ENCODE results near the gene OCSTAMP.

Gene OCSTAMP

GRCh38 chr20:46519471-46520068, 30.9 kb downstream of the OCSTAMP start:
- Histone ChIP-seq H4K8ac (ENCODE audit: low read depth, low read length) (no peak overlapping the region), H3K27ac (ENCODE audit: low read depth, low read length) (no peak overlapping the region), H3K79me1 (ENCODE audit: low read length) (no peaks in the 10 kb centered on the region), H3K27me3 (ENCODE audit: insufficient read depth, low read length, poor library complexity) (no peaks in the 10 kb centered on the region), H3K56ac (ENCODE audit: low read length) (no peak overlapping the region), H2AK5ac (ENCODE audit: low read length) (no peak overlapping the region), H2BK120ac (ENCODE audit: low read depth, low read length) (no peak overlapping the region), H3K23ac (ENCODE audit: low read length) (no peak overlapping the region), H3K79me2 (ENCODE audit: control insufficient read depth, insufficient read depth, low read length) (no peaks in the 10 kb centered on the region), H3K4me1 (ENCODE audit: control insufficient read depth, low read depth, low read length) (no peaks in the 10 kb centered on the region), H3K4ac (ENCODE audit: low read depth, low read length) (no peak overlapping the region), H3K9ac (ENCODE audit: low read length) (no peak overlapping the region), H3K36me3 (ENCODE audit: control insufficient read depth, insufficient read depth, low read length) (no peaks in the 10 kb centered on the region), H4K5ac (ENCODE audit: low read length) (no peak overlapping the region), H3K4me2 (ENCODE audit: low read length) (no peak overlapping the region), H2BK5ac (ENCODE audit: low read length) (no peak overlapping the region), H2BK15ac (replicated peaks; ENCODE audit: low read depth) (no peak overlapping the region), H3K4me3 (ENCODE audit: low read length) (no peak overlapping the region), H3K18ac (ENCODE audit: low read length) (no peak overlapping the region)
- no peak for DNase-seq
- no CpG with 5 or more reads among the region's 3 CpGs for WGBS (ENCODE audit: extremely low coverage, insufficient coverage, low lambda C conversion rate)

GRCh38 chr20:46512943-46513844, 37.3 kb downstream of the OCSTAMP start, which contains the start of gene ZNF334:
ZNF334 (minus strand) TSS chr20:46513559; CDS start chr20:46512102, 1,457 bp downstream.
- no peak within 1 kb of the TSS for H3K27ac ChIP-seq (ENCODE audit: low read depth, low read length)
- peak; percentile 94 for DNase-seq
- WGBS (ENCODE audit: extremely low coverage, insufficient coverage, low lambda C conversion rate): no CpG with 5 or more reads among the region's 49 CpGs

GRCh38 chr20:46509523-46509922, 40.9 kb downstream of the OCSTAMP start:
- H3K36me3 ChIP-seq (ENCODE audit: control insufficient read depth, insufficient read depth, low read length): no peaks in the 10 kb centered on the region
- no peak overlapping the region for H4K8ac ChIP-seq (ENCODE audit: low read depth, low read length)
- no peak overlapping the region for H3K4ac ChIP-seq (ENCODE audit: low read depth, low read length)
- no CpG with 5 or more reads among the region's 2 CpGs for WGBS (ENCODE audit: extremely low coverage, insufficient coverage, low lambda C conversion rate)
- no peak overlapping the region for H3K27ac ChIP-seq (ENCODE audit: low read depth, low read length)
- no peak overlapping the region for H2BK15ac ChIP-seq (replicated peaks; ENCODE audit: low read depth)
- no peak overlapping the region for H2BK120ac ChIP-seq (ENCODE audit: low read depth, low read length)
- no peak overlapping the region for H3K23ac ChIP-seq (ENCODE audit: low read length)
- no peak overlapping the region for H3K56ac ChIP-seq (ENCODE audit: low read length)
- no peak for DNase-seq
- no peak overlapping the region for H2BK5ac ChIP-seq (ENCODE audit: low read length)
- no peak overlapping the region for H3K4me2 ChIP-seq (ENCODE audit: low read length)
- peaks cover 6% of the 10 kb centered on the region for H3K79me1 ChIP-seq (ENCODE audit: low read length)
- H3K18ac ChIP-seq (ENCODE audit: low read length): no peak overlapping the region
- no peaks in the 10 kb centered on the region for H3K27me3 ChIP-seq (ENCODE audit: insufficient read depth, low read length, poor library complexity)
- H3K4me1 ChIP-seq (ENCODE audit: control insufficient read depth, low read depth, low read length): no peaks in the 10 kb centered on the region
- H4K5ac ChIP-seq (ENCODE audit: low read length): no peak overlapping the region
- H3K79me2 ChIP-seq (ENCODE audit: control insufficient read depth, insufficient read depth, low read length): no peaks in the 10 kb centered on the region
- no peak overlapping the region for H3K4me3 ChIP-seq (ENCODE audit: low read length)
- H2AK5ac ChIP-seq (ENCODE audit: low read length): no peak overlapping the region
- H3K9ac ChIP-seq (ENCODE audit: low read length): no peak overlapping the region

More at GRCh38 chr20:46512943-46513844, 37.3 kb downstream of the OCSTAMP start, which contains the start of gene ZNF334:
- H2BK15ac ChIP-seq (replicated peaks; ENCODE audit: low read depth): no peak within 1 kb of the TSS
- H3K4ac ChIP-seq (ENCODE audit: low read depth, low read length): no peak within 1 kb of the TSS
- H4K5ac ChIP-seq (ENCODE audit: low read length): no peak within 1 kb of the TSS
- H2BK120ac ChIP-seq (ENCODE audit: low read depth, low read length): no peak within 1 kb of the TSS
- H3K27me3 ChIP-seq (ENCODE audit: insufficient read depth, low read length, poor library complexity): no peaks in the 10 kb centered on the region
- H2BK5ac ChIP-seq (ENCODE audit: low read length): peak within 1 kb of the TSS; percentile 42
- peak within 1 kb of the TSS; percentile 7 for H4K8ac ChIP-seq (ENCODE audit: low read depth, low read length)
- no peaks in the 10 kb centered on the region for H3K79me2 ChIP-seq (ENCODE audit: control insufficient read depth, insufficient read depth, low read length)
- H3K4me2 ChIP-seq (ENCODE audit: low read length): peak within 1 kb of the TSS; percentile 80
- H3K36me3 ChIP-seq (ENCODE audit: control insufficient read depth, insufficient read depth, low read length): no peaks in the 10 kb centered on the region
- H3K9ac ChIP-seq (ENCODE audit: low read length): peak within 1 kb of the TSS; percentile 94
- peak within 1 kb of the TSS; percentile 98 for H3K56ac ChIP-seq (ENCODE audit: low read length)
- H3K23ac ChIP-seq (ENCODE audit: low read length): no peak within 1 kb of the TSS
- H2AK5ac ChIP-seq (ENCODE audit: low read length): no peak within 1 kb of the TSS
- H3K4me3 ChIP-seq (ENCODE audit: low read length): peak within 1 kb of the TSS; percentile 81
- no peak within 1 kb of the TSS for H3K18ac ChIP-seq (ENCODE audit: low read length)
- no peaks in the 10 kb centered on the region for H3K4me1 ChIP-seq (ENCODE audit: control insufficient read depth, low read depth, low read length)
- H3K79me1 ChIP-seq (ENCODE audit: low read length): peaks cover 6% of the 10 kb centered on the region

GRCh38 chr20:46507760-46508407, 42.6 kb downstream of the OCSTAMP start:
- no peak overlapping the region for H3K9ac ChIP-seq (ENCODE audit: low read length)

GRCh38 chr20:46505506-46505905, 44.9 kb downstream of the OCSTAMP start:
- H3K4ac ChIP-seq (ENCODE audit: low read depth, low read length): no peak overlapping the region
- no peak overlapping the region for H4K5ac ChIP-seq (ENCODE audit: low read length)
- no peak overlapping the region for H2BK5ac ChIP-seq (ENCODE audit: low read length)
- no peak overlapping the region for H3K9ac ChIP-seq (ENCODE audit: low read length)
- H3K79me1 ChIP-seq (ENCODE audit: low read length): no peaks in the 10 kb centered on the region
- no peak for DNase-seq
- H3K4me2 ChIP-seq (ENCODE audit: low read length): no peak overlapping the region
- no peak overlapping the region for H3K56ac ChIP-seq (ENCODE audit: low read length)
- H2BK120ac ChIP-seq (ENCODE audit: low read depth, low read length): no peak overlapping the region
- no peaks in the 10 kb centered on the region for H3K27me3 ChIP-seq (ENCODE audit: insufficient read depth, low read length, poor library complexity)
- no CpG with 5 or more reads among the region's 3 CpGs for WGBS (ENCODE audit: extremely low coverage, insufficient coverage, low lambda C conversion rate)
- H3K23ac ChIP-seq (ENCODE audit: low read length): no peak overlapping the region
- H3K18ac ChIP-seq (ENCODE audit: low read length): no peak overlapping the region
- H3K27ac ChIP-seq (ENCODE audit: low read depth, low read length): no peak overlapping the region
- H2BK15ac ChIP-seq (replicated peaks; ENCODE audit: low read depth): no peak overlapping the region
- no peaks in the 10 kb centered on the region for H3K4me1 ChIP-seq (ENCODE audit: control insufficient read depth, low read depth, low read length)
- no peak overlapping the region for H2AK5ac ChIP-seq (ENCODE audit: low read length)
- H3K79me2 ChIP-seq (ENCODE audit: control insufficient read depth, insufficient read depth, low read length): no peaks in the 10 kb centered on the region
- H4K8ac ChIP-seq (ENCODE audit: low read depth, low read length): no peak overlapping the region
- peaks cover 6% of the 10 kb centered on the region for H3K36me3 ChIP-seq (ENCODE audit: control insufficient read depth, insufficient read depth, low read length)
- no peak overlapping the region for H3K4me3 ChIP-seq (ENCODE audit: low read length)

More at GRCh38 chr20:46507760-46508407, 42.6 kb downstream of the OCSTAMP start:
- no peak overlapping the region for H3K27ac ChIP-seq (ENCODE audit: low read depth, low read length)
- no peaks in the 10 kb centered on the region for H3K79me2 ChIP-seq (ENCODE audit: control insufficient read depth, insufficient read depth, low read length)
- DNase-seq: no peak
- H2BK15ac ChIP-seq (replicated peaks; ENCODE audit: low read depth): no peak overlapping the region
- no peak overlapping the region for H2BK5ac ChIP-seq (ENCODE audit: low read length)
- H2BK120ac ChIP-seq (ENCODE audit: low read depth, low read length): no peak overlapping the region
- H3K79me1 ChIP-seq (ENCODE audit: low read length): peaks cover 4% of the 10 kb centered on the region
- no peak overlapping the region for H4K8ac ChIP-seq (ENCODE audit: low read depth, low read length)
- no peak overlapping the region for H4K5ac ChIP-seq (ENCODE audit: low read length)
- H3K36me3 ChIP-seq (ENCODE audit: control insufficient read depth, insufficient read depth, low read length): peaks cover 6% of the 10 kb centered on the region
- H3K4me1 ChIP-seq (ENCODE audit: control insufficient read depth, low read depth, low read length): no peaks in the 10 kb centered on the region
- H3K27me3 ChIP-seq (ENCODE audit: insufficient read depth, low read length, poor library complexity): no peaks in the 10 kb centered on the region
- H3K56ac ChIP-seq (ENCODE audit: low read length): no peak overlapping the region
- H3K18ac ChIP-seq (ENCODE audit: low read length): no peak overlapping the region
- no peak overlapping the region for H3K23ac ChIP-seq (ENCODE audit: low read length)
- H3K4me2 ChIP-seq (ENCODE audit: low read length): no peak overlapping the region
- H3K4me3 ChIP-seq (ENCODE audit: low read length): no peak overlapping the region
- H2AK5ac ChIP-seq (ENCODE audit: low read length): no peak overlapping the region
- no CpG with 5 or more reads among the region's 4 CpGs for WGBS (ENCODE audit: extremely low coverage, insufficient coverage, low lambda C conversion rate)
- H3K4ac ChIP-seq (ENCODE audit: low read depth, low read length): no peak overlapping the region
